Sigmoid colon (tissue), 7 donors: Measurements from ENCODE around the gene CPM. TPM values are rescaled to one million over a fixed set of nuclear protein-coding genes. Genes with fewer than 3 reads are reported as not detected.

ENCODE experiments used
- DNase-seq: peaks from one replicate; pipeline ENCODE4 v3.0.0-alpha.2; 2019
- H3K27ac ChIP-seq, 4 donors: fragments of 200-600 bp; sonication (generic); one replicate each; pipeline ENCODE4 v1.5.1; 2016 to 2019; ENCODE audit warnings: mild to moderate bottlenecking in 1 of 4
- H3K27me3 ChIP-seq, 3 donors: fragments of 200-600 bp; sonication (generic); one replicate each; pipeline ENCODE4 v1.5.1; 2019; ENCODE audit warnings: mild to moderate bottlenecking in 1 of 3
- H3K36me3 ChIP-seq, 4 donors: fragments of 200-600 bp; sonication (generic); one replicate each; pipeline ENCODE4 v1.5.1; 2016 to 2019
- H3K4me1 ChIP-seq, 4 donors: fragments of 200-600 bp; sonication (generic); one replicate each; pipeline ENCODE4 v1.5.1; 2017 to 2019
- H3K4me3 ChIP-seq, 4 donors: fragments of 200-600 bp; sonication (generic); one replicate each; pipeline ENCODE4 v1.5.1; 2017 to 2019; ENCODE audit warnings: mild to moderate bottlenecking in 2 of 4, moderate library complexity in 1 of 4
- H3K9me3 ChIP-seq, 4 donors: fragments of 200-600 bp in 3 of 4; sonication (generic) in 3 of 4; one replicate each; pipeline versions ENCODE4 v1.5.1 to v1.6.1; 2013 to 2019
- CTCF ChIP-seq, 4 experiments: fragments of 450-650 bp in 3 of 4; fragments of 200-600 bp in 1 of 4; IDR thresholded peaks; one replicate each; pipeline ENCODE4 v1.5.1; 2016 to 2019; ENCODE audit warnings: antibody characterized with exemption in 4 of 4, mild to moderate bottlenecking in 3 of 4, moderate library complexity in 2 of 4
- EP300 ChIP-seq, 4 donors: sonication (generic); formaldehyde crosslinking; IDR thresholded peaks; one replicate each; pipeline ENCODE4 v1.6.1; 2017; ENCODE audit warnings: antibody characterized with exemption in 4 of 4
- POLR2A ChIP-seq, 2 donors: fragments of 450-650 bp; IDR thresholded peaks; one replicate each; pipeline ENCODE4 v1.6.1; 2016; ENCODE audit warnings: antibody characterized with exemption in 2 of 2, mild to moderate bottlenecking in 2 of 2, moderate library complexity in 2 of 2
- POLR2AphosphoS5 ChIP-seq, 4 donors: sonication (generic); formaldehyde crosslinking; IDR thresholded peaks; one replicate each; pipeline ENCODE4 v1.6.1; 2017; ENCODE audit warnings: antibody characterized with exemption in 4 of 4
- WGBS, 2 donors: extraction: QIAGEN DNeasy Blood & Tissue Kit; methylation state at CpG; one replicate each; pipeline ENCODE4 v1.1.7; 2013; 5-methylcytosine and 5-hydroxymethylcytosine counted together
- intact Hi-C: fragments of 100-400 bp; cut with DNase I; formaldehyde crosslinking; loops from one replicate; pipeline ENCODE4 v1.15.1; 2023
- polyA plus RNA-seq, 3 donors: library from polyadenylated mRNA; stranded (reverse); fragments of 200-250 nt; gene quantifications; one replicate each; pipeline ENCODE4 v1.2.3, GENCODE V29; 2013
- total RNA-seq, 4 donors: library from RNA; depleted of rRNA; stranded (reverse); fragments of >200 nt; gene quantifications; one replicate each; pipeline ENCODE4 v1.1.0, GENCODE V29; 2016
- donor health status: healthy with polysubstance abuse.
- donor health status: Bipolar disorder and iron deficiency.
- donor health status: healthy.

Gene CPM
- total and polyA plus RNA-seq, 7 donors: 15.3 to 81.0 (median 36.5) TPM

- DNase-seq: no peak
- no peaks in the 10 kb centered on the region for H3K27me3 ChIP-seq
- no peak overlapping the region for H3K4me3 ChIP-seq
- no peaks in the 10 kb centered on the region for H3K9me3 ChIP-seq
- H3K4me1 ChIP-seq: peaks cover 0 to 8% (median 0%) of the 10 kb centered on the region in 4 donors
- H3K36me3 ChIP-seq: no peaks in the 10 kb centered on the region
- intact Hi-C loops: no loop called here
- no peak overlapping the region for H3K27ac ChIP-seq
- no peak for TF ChIP-seq POLR2AphosphoS5 (IDR thresholded peaks at IDR 0.05)
- no peak for TF ChIP-seq CTCF (IDR thresholded peaks at IDR 0.05)
- TF ChIP-seq POLR2A (IDR thresholded peaks at IDR 0.05): no peak
- no peak for TF ChIP-seq EP300 (IDR thresholded peaks at IDR 0.05)
Measured at GRCh38 chr12:68957273-68957672, 24.3 kb upstream of the CPM start.

- Histone ChIP-seq H3K27ac (no peak overlapping the region), H3K4me1 (peaks cover 0 to 8% (median 0%) of the 10 kb centered on the region in 4 donors), H3K27me3 (no peaks in the 10 kb centered on the region), H3K36me3 (no peaks in the 10 kb centered on the region), H3K9me3 (no peaks in the 10 kb centered on the region), H3K4me3 (no peak overlapping the region)
- intact Hi-C loops: no loop called here
- no peak for DNase-seq
- no peak for TF ChIP-seq POLR2A (IDR thresholded peaks at IDR 0.05)
- TF ChIP-seq POLR2AphosphoS5 (IDR thresholded peaks at IDR 0.05): no peak
- no peak for TF ChIP-seq EP300 (IDR thresholded peaks at IDR 0.05)
- no peak for TF ChIP-seq CTCF (IDR thresholded peaks at IDR 0.05)
- 41 to 78% methylated on average over 4 of the region's 4 CpGs for WGBS, 2 donors
Measured at GRCh38 chr12:68956466-68956865, 23.5 kb upstream of the CPM start.

GRCh38 chr12:68954811-68955210 lies 21.8 kb upstream of the CPM start:
- Histone ChIP-seq H3K9me3 (no peaks in the 10 kb centered on the region), H3K27ac (no peak overlapping the region), H3K36me3 (no peaks in the 10 kb centered on the region), H3K4me3 (no peak overlapping the region), H3K27me3 (no peaks in the 10 kb centered on the region), H3K4me1 (peaks cover 0 to 4% (median 0%) of the 10 kb centered on the region in 4 donors)
- TF ChIP-seq EP300 (IDR thresholded peaks at IDR 0.05) (no peak), POLR2A (IDR thresholded peaks at IDR 0.05) (no peak), CTCF (IDR thresholded peaks at IDR 0.05) (no peak), POLR2AphosphoS5 (IDR thresholded peaks at IDR 0.05) (no peak)
- no peak for DNase-seq
- intact Hi-C loops: no loop called here
- WGBS, 2 donors: 92 to 94% methylated on average over 7 of the region's 7 CpGs

- no peaks in the 10 kb centered on the region for H3K4me1 ChIP-seq
- H3K27me3 ChIP-seq: no peaks in the 10 kb centered on the region
- H3K9me3 ChIP-seq: no peaks in the 10 kb centered on the region
- H3K36me3 ChIP-seq: no peaks in the 10 kb centered on the region
- H3K27ac ChIP-seq: no peak overlapping the region
- H3K4me3 ChIP-seq: no peak overlapping the region
- WGBS, 2 donors: 9 to 49% methylated on average over 2 of the region's 2 CpGs
- no peak for DNase-seq
- TF ChIP-seq POLR2A (IDR thresholded peaks at IDR 0.05): no peak
- no peak for TF ChIP-seq EP300 (IDR thresholded peaks at IDR 0.05)
- no peak for TF ChIP-seq POLR2AphosphoS5 (IDR thresholded peaks at IDR 0.05)
- no peak for TF ChIP-seq CTCF (IDR thresholded peaks at IDR 0.05)
- intact Hi-C loops: no loop called here
Measured at GRCh38 chr12:68953536-68953935, 20.6 kb upstream of the CPM start.

- H3K4me3 ChIP-seq: no peak overlapping the region
- H3K4me1 ChIP-seq: no peaks in the 10 kb centered on the region
- TF ChIP-seq EP300 (IDR thresholded peaks at IDR 0.05) (peak in 1 of 4 donors; percentile 49), CTCF (IDR thresholded peaks at IDR 0.05) (no peak), POLR2A (IDR thresholded peaks at IDR 0.05) (no peak), POLR2AphosphoS5 (IDR thresholded peaks at IDR 0.05) (peak; percentile 21 to 45 (median 36))
- no peak for DNase-seq
- intact Hi-C loops: no loop called here
- H3K27ac ChIP-seq: peak overlapping the region in 3 of 4 donors; percentile 9 to 55 (median 40)
- H3K9me3 ChIP-seq: no peaks in the 10 kb centered on the region
- WGBS, 2 donors: 34 to 66% methylated on average over 6 of the region's 6 CpGs
- H3K27me3 ChIP-seq: no peaks in the 10 kb centered on the region
- no peaks in the 10 kb centered on the region for H3K36me3 ChIP-seq
Measured at GRCh38 chr12:68951652-68952051, 18.7 kb upstream of the CPM start.
